IPS-18c (cell line): ENCODE measurements around the gene TEP1.
"Not testable (repeated sequence)": the region's sequence is repeated elsewhere in the genome, so short reads cannot be mapped to it uniquely, and the experiment has no call there.

Experiments
- H3K4me3 ChIP-seq: 2 replicates; pipeline ENCODE4 v1.7.0; 2013; ENCODE audit warnings: low read depth, mild to moderate bottlenecking, low read length, moderate library complexity; ENCODE audit not compliant: insufficient read depth
- H3K9me3 ChIP-seq: one replicate; pipeline ENCODE4 v1.6.1; 2013; ENCODE audit warnings: mild to moderate bottlenecking, low read length, moderate library complexity; ENCODE audit not compliant: control insufficient read depth, insufficient read depth

The TEP1 gene

DNA sequence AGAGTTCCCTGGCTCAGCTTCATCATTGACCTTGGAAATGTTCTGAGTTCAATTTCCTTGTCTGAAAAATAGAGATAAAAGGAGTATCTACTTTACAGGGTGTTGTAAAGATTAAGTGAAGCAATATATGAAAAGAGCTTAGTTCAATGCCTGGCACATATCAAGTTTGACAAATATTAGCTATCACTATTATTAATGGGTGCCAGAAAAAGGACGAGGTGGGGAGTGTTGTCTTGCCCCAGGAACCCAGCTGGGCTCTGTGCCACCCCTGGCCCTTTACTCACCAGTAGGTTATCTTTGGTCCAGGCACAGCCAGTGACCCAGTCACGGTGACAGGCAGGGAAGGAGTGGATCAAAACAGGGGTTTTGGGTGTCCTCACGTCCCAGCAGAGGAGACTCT lies 37.8 kb downstream of the TEP1 start:
- no peak overlapping the region for H3K4me3 ChIP-seq
- no peaks in the 10 kb centered on the region for H3K9me3 ChIP-seq

DNA sequence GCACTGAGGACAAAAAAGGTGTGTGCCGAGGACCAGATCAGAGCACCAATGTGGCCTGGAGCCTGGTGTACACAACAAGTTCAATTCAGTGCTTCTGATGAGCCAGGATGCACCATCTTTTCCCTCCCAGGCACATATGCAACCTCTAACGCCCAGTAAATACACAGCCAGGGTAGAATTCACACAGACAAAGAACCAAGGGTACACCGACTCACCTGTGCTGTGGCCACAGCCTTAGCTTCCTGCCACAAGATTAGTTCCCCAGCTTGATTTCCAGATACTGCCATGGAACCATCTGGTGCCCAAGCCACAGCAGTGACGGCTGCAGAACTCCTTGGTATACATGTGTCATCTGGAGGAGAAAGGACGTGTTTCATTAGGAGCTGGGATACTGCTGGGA lies 40.5 kb downstream of the TEP1 start:
- H3K9me3 ChIP-seq = no peaks in the 10 kb centered on the region

DNA sequence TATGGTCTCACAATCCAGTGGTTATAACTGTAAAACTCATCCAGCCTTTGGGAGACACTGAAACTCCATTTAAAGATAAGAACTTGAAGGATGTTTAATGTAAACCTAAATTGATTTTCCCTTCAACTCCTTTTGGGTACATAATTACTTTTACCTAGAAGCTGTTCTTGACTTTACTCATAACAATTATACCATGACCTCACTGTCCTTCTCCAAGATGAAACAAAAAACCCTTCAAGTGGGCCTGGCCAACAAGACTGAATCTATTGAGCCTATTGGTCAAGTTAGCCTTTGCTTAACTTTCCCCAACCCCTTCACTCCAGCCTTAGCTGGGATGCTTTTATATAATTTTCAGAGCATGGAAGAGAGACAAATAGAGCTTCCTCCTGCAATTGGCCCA lies 47.4 kb downstream of the TEP1 start:
- Histone ChIP-seq H3K4me3 (no peak overlapping the region), H3K9me3 (no peaks in the 10 kb centered on the region)

More for the DNA sequence above, 40.5 kb downstream of the TEP1 start:
- no peak overlapping the region for H3K4me3 ChIP-seq

GRCh38 chr14:20358474-20358873 lies 54.8 kb downstream of the TEP1 start:
- H3K4me3 ChIP-seq, H3K9me3 ChIP-seq: not testable (repeated sequence)

DNA sequence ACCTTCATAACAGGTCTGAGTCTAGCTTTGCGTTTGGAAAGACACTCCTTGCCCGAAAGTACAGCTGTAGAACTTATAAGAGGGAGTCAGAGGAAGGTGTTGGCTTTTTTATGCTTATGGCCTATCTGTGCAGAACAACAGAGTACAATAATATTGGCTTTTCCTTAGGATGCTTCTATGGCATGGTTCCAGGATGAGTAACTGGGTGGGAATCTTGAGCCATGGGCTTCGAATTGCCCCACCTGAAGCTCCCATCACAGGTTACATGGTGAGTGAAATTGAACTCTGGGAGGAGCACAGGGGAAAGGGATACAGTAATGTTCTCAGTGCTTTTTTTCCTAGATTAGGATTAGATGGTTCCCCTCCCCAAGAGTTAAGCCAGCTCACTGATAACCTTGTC lies 56.9 kb downstream of the TEP1 start:
- H3K4me3 ChIP-seq = no peak overlapping the region

DNA sequence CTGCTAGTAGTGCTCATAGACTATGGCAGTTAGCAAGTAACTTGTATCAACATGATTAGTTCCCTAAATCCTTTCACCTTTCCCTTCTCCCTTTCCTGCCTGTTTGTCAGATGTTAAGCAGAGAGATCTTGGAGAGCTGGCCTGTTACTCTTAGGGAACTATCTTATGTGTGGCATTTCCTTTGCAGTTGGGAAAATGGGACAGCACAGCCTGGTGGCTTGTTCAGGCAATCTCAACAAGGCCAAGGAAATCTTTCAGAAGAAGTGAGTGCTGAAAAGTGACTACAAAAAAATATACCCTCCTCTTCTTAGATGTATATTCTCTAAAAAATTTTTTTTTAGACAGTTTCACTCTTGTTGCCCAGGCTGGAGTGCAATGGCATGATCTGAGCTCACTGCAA lies 62.4 kb downstream of the TEP1 start:
- no peak overlapping the region for H3K4me3 ChIP-seq
- H3K9me3 ChIP-seq = no peaks in the 10 kb centered on the region

More for the DNA sequence above, 56.9 kb downstream of the TEP1 start:
- H3K9me3 ChIP-seq = no peaks in the 10 kb centered on the region

DNA sequence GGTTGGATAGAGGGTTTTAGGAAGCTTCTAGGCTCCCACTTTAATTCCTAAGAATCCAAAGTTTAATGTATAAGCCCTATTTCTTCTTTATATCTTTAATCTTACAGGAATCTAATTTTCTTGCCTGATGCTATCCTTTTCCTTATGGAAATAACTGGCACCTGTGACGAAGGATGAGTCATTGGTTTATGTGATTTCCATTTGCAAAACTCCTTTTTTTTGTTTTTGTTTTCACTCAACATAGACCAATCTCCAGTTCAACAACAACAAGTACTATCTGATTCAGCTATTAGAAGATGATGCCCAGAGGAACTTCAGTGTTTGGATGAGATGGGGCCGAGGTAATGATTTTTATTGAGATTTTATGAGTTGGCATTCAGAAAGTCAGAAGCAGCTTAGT lies 63.0 kb downstream of the TEP1 start:
- H3K9me3 ChIP-seq = no peaks in the 10 kb centered on the region
- H3K4me3 ChIP-seq = no peak overlapping the region

- Histone ChIP-seq H3K4me3 (no peak overlapping the region), H3K9me3 (no peaks in the 10 kb centered on the region)
Observed at GRCh38 chr14:20347747-20348146, 65.6 kb downstream of the TEP1 start.

GRCh38 chr14:20346713-20347112 lies 66.6 kb downstream of the TEP1 start:
- no peak overlapping the region for H3K4me3 ChIP-seq
- H3K9me3 ChIP-seq = no peaks in the 10 kb centered on the region

GRCh38 chr14:20345366-20345765 lies 67.9 kb downstream of the TEP1 start:
- H3K4me3 ChIP-seq = no peak overlapping the region
- no peaks in the 10 kb centered on the region for H3K9me3 ChIP-seq

- Histone ChIP-seq H3K9me3 (no peaks in the 10 kb centered on the region), H3K4me3 (peak overlapping the region; percentile 77)
Observed at GRCh38 chr14:20343862-20344220, 69.5 kb downstream of the TEP1 start.

- Histone ChIP-seq H3K9me3 (no peaks in the 10 kb centered on the region), H3K4me3 (peak within 1 kb of the TSS; percentile 77)
Observed at GRCh38 chr14:20343092-20343861, 70.0 kb downstream of the TEP1 start, which contains the start of gene PARP2. Gene PARP2, plus strand, starts transcription at chr14:20343635. Its CDS starts 7 bp downstream, at chr14:20343642.

- Histone ChIP-seq H3K9me3 (no peaks in the 10 kb centered on the region), H3K4me3 (peak overlapping the region; percentile 57; the same call in 1 of the 2 replicates)
Observed at GRCh38 chr14:20341646-20342045, 71.7 kb downstream of the TEP1 start.

DNA sequence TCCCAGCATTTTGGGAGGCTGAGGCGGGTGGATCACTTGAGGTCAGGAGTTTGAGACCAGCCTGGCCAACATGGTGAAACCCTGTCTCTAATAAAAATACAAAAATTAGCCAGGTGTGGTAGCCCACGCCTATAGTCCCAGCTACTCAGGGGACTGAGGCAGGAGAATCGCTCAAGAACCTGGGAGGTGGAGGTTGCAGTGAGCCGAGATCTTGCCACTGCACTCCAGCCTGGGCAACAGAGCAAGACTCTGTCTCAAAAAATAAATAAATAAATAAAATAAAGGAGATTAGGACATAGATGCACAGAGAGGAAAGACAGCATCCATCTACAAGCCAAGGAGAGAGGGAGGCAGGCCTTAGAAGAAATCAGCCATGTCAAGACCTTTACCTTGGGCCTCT lies 72.3 kb downstream of the TEP1 start:
- H3K4me3 ChIP-seq, H3K9me3 ChIP-seq: not testable (repeated sequence)

DNA sequence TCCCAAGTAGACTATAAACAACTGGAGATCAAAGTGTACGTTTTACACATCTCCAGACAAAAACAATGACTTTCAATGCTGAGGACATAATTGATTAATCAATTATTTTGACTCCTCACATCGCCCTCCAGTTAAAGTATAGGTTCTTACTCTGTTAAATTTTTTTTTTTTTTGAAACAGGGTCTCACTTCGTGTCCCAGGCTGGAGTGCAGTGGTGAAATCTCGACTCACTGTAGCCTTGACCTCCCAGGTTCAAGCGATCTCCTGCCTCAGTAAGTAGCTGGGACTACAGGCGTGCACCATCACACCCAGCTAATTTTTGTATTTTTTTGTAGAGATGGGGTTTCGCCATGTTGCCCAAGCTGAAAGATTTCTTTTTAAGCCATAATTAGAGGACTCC lies 79.3 kb downstream of the TEP1 start:
- H3K4me3 ChIP-seq = no peak overlapping the region

GRCh38 chr14:20333494-20333841 lies 79.8 kb downstream of the TEP1 start:
- no peak overlapping the region for H3K4me3 ChIP-seq
- H3K9me3 ChIP-seq = no peaks in the 10 kb centered on the region

More for the DNA sequence above, 79.3 kb downstream of the TEP1 start:
- no peaks in the 10 kb centered on the region for H3K9me3 ChIP-seq

GRCh38 chr14:20332788-20333493 lies 80.4 kb downstream of the TEP1 start, which contains the start of gene CCNB1IP1:
Gene CCNB1IP1, minus strand, starts transcription at chr14:20333279. Its CDS starts 16,756 bp downstream, at chr14:20316523.
- H3K9me3 ChIP-seq = no peaks in the 10 kb centered on the region

DNA sequence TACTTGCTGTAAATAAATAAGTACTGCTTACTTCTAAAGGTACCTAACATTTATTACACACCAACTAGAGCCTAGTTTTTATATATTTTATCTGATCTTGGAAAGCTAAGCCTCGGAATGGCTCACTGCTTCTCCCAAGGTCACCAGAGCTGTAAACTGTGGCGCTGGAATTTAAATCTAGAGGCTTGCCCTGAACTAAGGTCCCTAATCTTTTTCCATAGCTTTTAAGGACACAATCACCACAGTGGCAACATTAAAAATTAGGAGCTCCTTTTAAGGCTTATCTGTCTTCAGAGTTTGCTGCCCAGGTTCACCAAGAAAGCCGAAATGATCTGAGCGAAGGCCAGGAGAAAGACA lies 80.9 kb downstream of the TEP1 start:
- Histone ChIP-seq H3K4me3 (peak overlapping the region; percentile 82), H3K9me3 (no peaks in the 10 kb centered on the region)

More at GRCh38 chr14:20332788-20333493, 80.4 kb downstream of the TEP1 start, which contains the start of gene CCNB1IP1:
- peak within 1 kb of the TSS; percentile 82 for H3K4me3 ChIP-seq
